ENCODE results near the gene TRIM62. TPM values are rescaled to one million over a fixed set of nuclear protein-coding genes. Genes with fewer than 3 reads are reported as not detected.

Gene TRIM62
- total RNA-seq, 1 experiment from 2014 or later = 2.8 TPM

DNA sequence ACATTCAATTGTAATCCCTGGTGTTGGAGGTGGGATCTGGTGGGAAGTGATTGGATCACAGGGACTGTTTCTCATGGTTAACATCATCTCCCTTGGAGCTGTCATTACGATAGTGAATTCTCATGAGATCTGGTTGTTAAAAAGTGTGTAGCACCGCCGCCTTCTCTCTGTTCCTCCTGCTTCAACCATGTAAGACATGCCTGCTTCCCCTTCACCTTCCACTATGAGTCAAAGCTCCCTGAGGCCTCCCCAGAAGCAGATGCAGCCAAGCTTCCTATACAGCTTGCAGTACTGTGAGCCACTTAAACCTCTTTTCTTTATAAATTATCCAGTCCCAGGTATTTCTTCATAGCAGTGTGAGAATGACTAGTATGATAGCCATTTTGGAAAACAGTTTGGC lies 30.1 kb upstream of the TRIM62 start:
- H3K36me3 ChIP-seq (ENCODE audit: insufficient read depth, low read length, poor library complexity, severe bottlenecking) = no peaks in the 10 kb centered on the region
- H3K4me1 ChIP-seq (ENCODE audit: insufficient read depth, low read length, poor library complexity, severe bottlenecking) = no peaks in the 10 kb centered on the region
- TF ChIP-seq, protein P1, sequence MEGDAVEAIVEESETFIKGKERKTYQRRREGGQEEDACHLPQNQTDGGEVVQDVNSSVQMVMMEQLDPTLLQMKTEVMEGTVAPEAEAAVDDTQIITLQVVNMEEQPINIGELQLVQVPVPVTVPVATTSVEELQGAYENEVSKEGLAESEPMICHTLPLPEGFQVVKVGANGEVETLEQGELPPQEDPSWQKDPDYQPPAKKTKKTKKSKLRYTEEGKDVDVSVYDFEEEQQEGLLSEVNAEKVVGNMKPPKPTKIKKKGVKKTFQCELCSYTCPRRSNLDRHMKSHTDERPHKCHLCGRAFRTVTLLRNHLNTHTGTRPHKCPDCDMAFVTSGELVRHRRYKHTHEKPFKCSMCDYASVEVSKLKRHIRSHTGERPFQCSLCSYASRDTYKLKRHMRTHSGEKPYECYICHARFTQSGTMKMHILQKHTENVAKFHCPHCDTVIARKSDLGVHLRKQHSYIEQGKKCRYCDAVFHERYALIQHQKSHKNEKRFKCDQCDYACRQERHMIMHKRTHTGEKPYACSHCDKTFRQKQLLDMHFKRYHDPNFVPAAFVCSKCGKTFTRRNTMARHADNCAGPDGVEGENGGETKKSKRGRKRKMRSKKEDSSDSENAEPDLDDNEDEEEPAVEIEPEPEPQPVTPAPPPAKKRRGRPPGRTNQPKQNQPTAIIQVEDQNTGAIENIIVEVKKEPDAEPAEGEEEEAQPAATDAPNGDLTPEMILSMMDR (conservative IDR thresholded peaks at IDR 0.05; ENCODE audit: low read depth, low read length) = no peak
- no peak overlapping the region for H3K4me3 ChIP-seq (ENCODE audit: low read depth, low read length, poor library complexity, severe bottlenecking)
- intact Hi-C loops (cut with micrococcal nuclease; ENCODE audit: unreplicated experiment) = no loop called here
- no peaks in the 10 kb centered on the region for H3K27me3 ChIP-seq (replicated peaks; ENCODE audit: insufficient read depth, low read depth, low read length, poor library complexity)
- BruUV-seq (replicated peaks) = no TSS peak
- ChIA-PET POLR2A (ENCODE audit: low non-redundant PET) (no interaction called here), CTCF (no interaction called here)
- no peak for DNase-seq (ENCODE audit: low spot score)
- no peak overlapping the region for H3K27ac ChIP-seq (ENCODE audit: low read depth, low read length, poor library complexity, severe bottlenecking)
- no peaks in the 10 kb centered on the region for H3K9me3 ChIP-seq (ENCODE audit: low read depth, low read length, poor library complexity, severe bottlenecking)

DNA sequence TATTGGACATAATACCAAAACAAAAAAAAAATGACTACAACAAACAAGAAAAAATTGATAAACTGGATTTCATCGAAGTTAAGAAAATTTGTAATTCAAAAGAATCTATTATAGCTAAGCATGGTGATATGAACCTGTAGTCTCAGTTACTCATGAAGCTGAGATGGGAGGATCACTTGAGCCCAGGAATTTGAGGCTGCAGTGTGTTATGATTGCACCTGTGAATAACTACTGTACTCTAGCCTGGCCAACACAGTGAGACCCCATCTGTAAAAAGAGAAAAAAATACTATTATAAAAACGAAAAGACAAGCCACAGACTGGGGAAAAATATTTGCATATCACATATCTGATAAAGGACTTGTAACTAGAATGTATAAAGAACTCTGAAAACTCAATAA lies 24.5 kb upstream of the TRIM62 start:
- Histone ChIP-seq H3K4me3 (ENCODE audit: low read depth, low read length, poor library complexity, severe bottlenecking) (no peak overlapping the region), H3K27me3 (replicated peaks; ENCODE audit: insufficient read depth, low read depth, low read length, poor library complexity) (peaks cover 8% of the 10 kb centered on the region), H3K4me1 (ENCODE audit: insufficient read depth, low read length, poor library complexity, severe bottlenecking) (no peaks in the 10 kb centered on the region), H3K27ac (ENCODE audit: low read depth, low read length, poor library complexity, severe bottlenecking) (no peak overlapping the region), H3K9me3 (ENCODE audit: low read depth, low read length, poor library complexity, severe bottlenecking) (no peaks in the 10 kb centered on the region), H3K36me3 (ENCODE audit: insufficient read depth, low read length, poor library complexity, severe bottlenecking) (no peaks in the 10 kb centered on the region)
- CTCF ChIA-PET = no interaction called here
- TF ChIP-seq EZH2 (IDR thresholded peaks at IDR 0.05; ENCODE audit: borderline replicate concordance, low read depth, low read length, poor library complexity, severe bottlenecking) = no peak
- TF ChIP-seq, protein P1 (conservative IDR thresholded peaks at IDR 0.05; ENCODE audit: low read depth, low read length) = no peak
- intact Hi-C loops (cut with micrococcal nuclease; ENCODE audit: unreplicated experiment) = no loop called here
- DNase-seq (ENCODE audit: low spot score) = no peak
- POLR2A ChIA-PET (ENCODE audit: low non-redundant PET) = no interaction called here
- BruUV-seq (replicated peaks) = no TSS peak

DNA sequence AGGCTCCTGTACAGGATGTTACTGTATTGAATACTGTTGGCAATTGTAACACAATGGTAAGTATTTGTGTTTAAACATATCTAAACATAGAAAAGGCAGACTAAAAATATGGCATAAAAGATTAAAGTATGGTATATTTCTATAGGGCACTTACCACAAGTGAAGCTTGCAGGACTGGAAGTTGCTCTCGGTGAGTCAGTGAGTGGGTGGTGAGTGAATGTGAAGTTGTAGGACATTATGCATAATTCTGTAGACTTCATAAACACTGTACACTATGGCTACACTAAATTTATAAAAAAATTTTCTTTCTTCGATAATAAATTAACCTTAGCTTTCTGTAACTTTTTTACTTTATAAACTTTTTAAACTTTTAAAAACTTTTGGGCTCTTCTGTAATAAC lies 13.7 kb upstream of the TRIM62 start:
- no TSS peak for BruUV-seq (replicated peaks)
- H3K4me1 ChIP-seq (ENCODE audit: insufficient read depth, low read length, poor library complexity, severe bottlenecking) = no peaks in the 10 kb centered on the region
- H3K27ac ChIP-seq (ENCODE audit: low read depth, low read length, poor library complexity, severe bottlenecking) = no peak overlapping the region
- no peak for DNase-seq (ENCODE audit: low spot score)
- H3K4me3 ChIP-seq (ENCODE audit: low read depth, low read length, poor library complexity, severe bottlenecking) = no peak overlapping the region
- H3K27me3 ChIP-seq (replicated peaks; ENCODE audit: insufficient read depth, low read depth, low read length, poor library complexity) = peaks cover 11% of the 10 kb centered on the region
- TF ChIP-seq EZH2 (IDR thresholded peaks at IDR 0.05; ENCODE audit: borderline replicate concordance, low read depth, low read length, poor library complexity, severe bottlenecking) = no peak
- TF ChIP-seq, protein P1 (conservative IDR thresholded peaks at IDR 0.05; ENCODE audit: low read depth, low read length) = no peak
- ChIA-PET POLR2A (ENCODE audit: low non-redundant PET) (interaction anchor here (0.6 kb wide), 1 partner anchor 991 kb away, joined by 3 read pairs; no protein-coding TSS in a partner anchor), CTCF (no interaction called here)
- no peaks in the 10 kb centered on the region for H3K9me3 ChIP-seq (ENCODE audit: low read depth, low read length, poor library complexity, severe bottlenecking)
- intact Hi-C loops (cut with micrococcal nuclease; ENCODE audit: unreplicated experiment) = no loop called here
- H3K36me3 ChIP-seq (ENCODE audit: insufficient read depth, low read length, poor library complexity, severe bottlenecking) = no peaks in the 10 kb centered on the region

Data from A673 (cell line).